ENCODE results near the gene TARS3.

DNA sequence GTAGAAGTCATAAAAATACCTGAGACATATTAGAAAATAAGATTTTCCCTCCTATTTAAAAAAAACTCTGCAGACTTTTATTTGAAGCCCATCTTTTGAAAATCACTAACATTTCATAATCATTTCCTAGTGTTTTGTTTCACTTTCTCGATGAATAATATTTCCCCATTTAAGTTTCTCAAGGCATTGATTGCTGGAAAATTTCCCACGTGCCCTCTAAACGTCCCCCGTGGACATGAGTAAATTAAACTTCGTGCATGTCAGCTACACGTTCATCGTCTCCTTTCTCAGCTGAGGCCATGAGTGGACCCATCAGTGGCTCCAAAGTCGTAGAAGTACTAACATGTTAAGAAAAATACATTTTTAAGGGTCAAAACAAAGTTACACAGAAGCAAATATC lies 70.1 kb downstream of the TARS3 start:
- TF ChIP-seq, protein P1, sequence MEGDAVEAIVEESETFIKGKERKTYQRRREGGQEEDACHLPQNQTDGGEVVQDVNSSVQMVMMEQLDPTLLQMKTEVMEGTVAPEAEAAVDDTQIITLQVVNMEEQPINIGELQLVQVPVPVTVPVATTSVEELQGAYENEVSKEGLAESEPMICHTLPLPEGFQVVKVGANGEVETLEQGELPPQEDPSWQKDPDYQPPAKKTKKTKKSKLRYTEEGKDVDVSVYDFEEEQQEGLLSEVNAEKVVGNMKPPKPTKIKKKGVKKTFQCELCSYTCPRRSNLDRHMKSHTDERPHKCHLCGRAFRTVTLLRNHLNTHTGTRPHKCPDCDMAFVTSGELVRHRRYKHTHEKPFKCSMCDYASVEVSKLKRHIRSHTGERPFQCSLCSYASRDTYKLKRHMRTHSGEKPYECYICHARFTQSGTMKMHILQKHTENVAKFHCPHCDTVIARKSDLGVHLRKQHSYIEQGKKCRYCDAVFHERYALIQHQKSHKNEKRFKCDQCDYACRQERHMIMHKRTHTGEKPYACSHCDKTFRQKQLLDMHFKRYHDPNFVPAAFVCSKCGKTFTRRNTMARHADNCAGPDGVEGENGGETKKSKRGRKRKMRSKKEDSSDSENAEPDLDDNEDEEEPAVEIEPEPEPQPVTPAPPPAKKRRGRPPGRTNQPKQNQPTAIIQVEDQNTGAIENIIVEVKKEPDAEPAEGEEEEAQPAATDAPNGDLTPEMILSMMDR (IDR thresholded peaks at IDR 0.05; ENCODE audit: borderline replicate concordance, extremely low read depth, low read length, poor library complexity, severe bottlenecking), result no peak
- TF ChIP-seq EZH2 (IDR thresholded peaks at IDR 0.05; ENCODE audit: borderline replicate concordance, low read depth, low read length, severe bottlenecking), result no peak

Measured in DND-41 (cell line).